Transverse colon (tissue), 3 donors: ENCODE measurements around the gene NPIPA5.
"Not testable (repeated sequence)": the region's sequence is repeated elsewhere in the genome, so short reads cannot be mapped to it uniquely, and the experiment has no call there.

ENCODE experiments used
- EP300 ChIP-seq: sonication (generic); formaldehyde crosslinking; IDR thresholded peaks from one replicate; pipeline ENCODE4 v1.6.1; 2017; ENCODE audit warnings: antibody characterized with exemption, low read depth
- POLR2A ChIP-seq: fragments of 450-650 bp; IDR thresholded peaks from one replicate; pipeline ENCODE4 v1.6.1; 2016; ENCODE audit warnings: antibody characterized with exemption, mild to moderate bottlenecking, moderate library complexity
- TF ChIP-seq, protein P1 (sequence below), 5 experiments: fragments of 200-600 bp in 3 of 5; fragments of 450-650 bp in 2 of 5; sonication (generic) in 3 of 5; IDR thresholded peaks; 1 replicate in 2 of 5; 2 replicates in 3 of 5; pipeline ENCODE4 v1.5.1; 2016 to 2017; ENCODE audit warnings: antibody characterized with exemption in 5 of 5, inconsistent platforms in 3 of 5, mild to moderate bottlenecking in 2 of 5, moderate library complexity in 1 of 5

DNA sequence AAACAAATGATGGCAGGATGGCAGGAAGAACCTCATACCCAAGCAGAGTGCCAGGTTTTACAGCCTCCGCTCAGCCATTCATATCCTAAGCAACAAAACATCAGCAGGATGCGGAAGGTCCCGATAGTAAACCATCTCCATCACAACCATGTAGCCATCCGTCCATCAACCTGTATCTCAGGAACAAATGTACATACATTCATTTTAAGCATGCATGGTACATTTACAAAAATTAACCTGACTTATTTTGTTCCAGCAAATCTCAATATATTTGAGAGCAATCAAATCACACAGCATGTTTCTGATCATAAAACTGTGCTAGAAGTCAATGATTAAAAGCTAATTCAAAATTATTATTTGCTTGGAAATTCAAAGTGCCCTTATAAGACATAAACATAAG, at the start of gene NPIPA5:
- TF ChIP-seq, protein P1, sequence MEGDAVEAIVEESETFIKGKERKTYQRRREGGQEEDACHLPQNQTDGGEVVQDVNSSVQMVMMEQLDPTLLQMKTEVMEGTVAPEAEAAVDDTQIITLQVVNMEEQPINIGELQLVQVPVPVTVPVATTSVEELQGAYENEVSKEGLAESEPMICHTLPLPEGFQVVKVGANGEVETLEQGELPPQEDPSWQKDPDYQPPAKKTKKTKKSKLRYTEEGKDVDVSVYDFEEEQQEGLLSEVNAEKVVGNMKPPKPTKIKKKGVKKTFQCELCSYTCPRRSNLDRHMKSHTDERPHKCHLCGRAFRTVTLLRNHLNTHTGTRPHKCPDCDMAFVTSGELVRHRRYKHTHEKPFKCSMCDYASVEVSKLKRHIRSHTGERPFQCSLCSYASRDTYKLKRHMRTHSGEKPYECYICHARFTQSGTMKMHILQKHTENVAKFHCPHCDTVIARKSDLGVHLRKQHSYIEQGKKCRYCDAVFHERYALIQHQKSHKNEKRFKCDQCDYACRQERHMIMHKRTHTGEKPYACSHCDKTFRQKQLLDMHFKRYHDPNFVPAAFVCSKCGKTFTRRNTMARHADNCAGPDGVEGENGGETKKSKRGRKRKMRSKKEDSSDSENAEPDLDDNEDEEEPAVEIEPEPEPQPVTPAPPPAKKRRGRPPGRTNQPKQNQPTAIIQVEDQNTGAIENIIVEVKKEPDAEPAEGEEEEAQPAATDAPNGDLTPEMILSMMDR (IDR thresholded peaks at IDR 0.05), result not testable (repeated sequence)
- not testable (repeated sequence) for TF ChIP-seq EP300, POLR2A
